Upper lobe of left lung (tissue), 4 donors: ENCODE results near the gene GNG2.

ENCODE experiments used
- POLR2A ChIP-seq, 4 donors: fragments of 450-650 bp; IDR thresholded peaks; one replicate each; pipeline ENCODE4 v1.5.1; 2016 to 2017; ENCODE audit warnings: antibody characterized with exemption in 4 of 4, mild to moderate bottlenecking in 2 of 4
- TF ChIP-seq, protein P1 (sequence below), 6 experiments: fragments of 450-650 bp in 4 of 6; fragments of 200-600 bp in 2 of 6; sonication (generic) in 2 of 6; IDR thresholded peaks; one replicate each; pipeline ENCODE4 v1.5.1; 2016 to 2019; ENCODE audit warnings: antibody characterized with exemption in 6 of 6

DNA sequence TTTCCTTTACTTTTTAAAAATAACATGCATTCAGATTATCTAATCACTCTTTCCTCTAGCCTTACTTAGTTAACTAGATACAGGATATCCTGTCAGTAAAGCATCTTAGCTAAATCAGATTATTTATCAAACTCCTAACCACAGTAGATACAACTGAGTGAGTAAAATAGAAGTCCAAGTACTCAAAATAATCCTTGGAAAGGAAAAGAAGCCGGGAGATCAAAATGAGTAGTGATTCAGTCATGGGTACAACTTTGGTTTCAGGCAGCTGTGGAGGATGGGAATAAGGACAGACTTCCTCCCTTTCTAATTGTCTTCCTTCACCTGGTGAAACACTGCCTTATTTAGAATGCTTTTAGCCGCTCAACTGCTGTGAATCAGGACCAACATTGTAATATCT is 29.4 kb downstream of the GNG2 start:
- TF ChIP-seq POLR2A (IDR thresholded peaks at IDR 0.05): no peak
- TF ChIP-seq, protein P1, sequence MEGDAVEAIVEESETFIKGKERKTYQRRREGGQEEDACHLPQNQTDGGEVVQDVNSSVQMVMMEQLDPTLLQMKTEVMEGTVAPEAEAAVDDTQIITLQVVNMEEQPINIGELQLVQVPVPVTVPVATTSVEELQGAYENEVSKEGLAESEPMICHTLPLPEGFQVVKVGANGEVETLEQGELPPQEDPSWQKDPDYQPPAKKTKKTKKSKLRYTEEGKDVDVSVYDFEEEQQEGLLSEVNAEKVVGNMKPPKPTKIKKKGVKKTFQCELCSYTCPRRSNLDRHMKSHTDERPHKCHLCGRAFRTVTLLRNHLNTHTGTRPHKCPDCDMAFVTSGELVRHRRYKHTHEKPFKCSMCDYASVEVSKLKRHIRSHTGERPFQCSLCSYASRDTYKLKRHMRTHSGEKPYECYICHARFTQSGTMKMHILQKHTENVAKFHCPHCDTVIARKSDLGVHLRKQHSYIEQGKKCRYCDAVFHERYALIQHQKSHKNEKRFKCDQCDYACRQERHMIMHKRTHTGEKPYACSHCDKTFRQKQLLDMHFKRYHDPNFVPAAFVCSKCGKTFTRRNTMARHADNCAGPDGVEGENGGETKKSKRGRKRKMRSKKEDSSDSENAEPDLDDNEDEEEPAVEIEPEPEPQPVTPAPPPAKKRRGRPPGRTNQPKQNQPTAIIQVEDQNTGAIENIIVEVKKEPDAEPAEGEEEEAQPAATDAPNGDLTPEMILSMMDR (IDR thresholded peaks at IDR 0.05): no peak
